Neural cell (in vitro differentiated cells): Measurements from ENCODE around the gene KCNIP3. TPM values are rescaled to one million over a fixed set of nuclear protein-coding genes. Genes with fewer than 3 reads are reported as not detected.
A peak's percentile ranks its signal among the peaks of the same experiment; 100 is the strongest.
"Not testable (repeated sequence)": the region's sequence is repeated elsewhere in the genome, so short reads cannot be mapped to it uniquely, and the experiment has no call there.

Experiments used
- H2AFZ ChIP-seq: fragments of 200-600, 300-800 bp; sonication (generic), shearing (Covaris generic); 2 replicates; pipeline ENCODE4 v1.6.0; 2014; ENCODE audit warnings: low read depth, mild to moderate bottlenecking, antibody characterized with exemption, low read length, moderate library complexity
- H3F3A ChIP-seq: fragments of 200-600 bp; shearing (Covaris generic); 2 replicates; pipeline ENCODE4 v1.6.1; 2016; ENCODE audit warnings: mild to moderate bottlenecking, moderate library complexity, mixed read lengths, antibody characterized with exemption, low read length; ENCODE audit not compliant: insufficient read depth, poor library complexity, severe bottlenecking
- H3K27ac ChIP-seq: fragments of 200-600, 300-800 bp; sonication (generic), shearing (Covaris generic); 2 replicates; pipeline ENCODE4 v1.5.1; 2014; ENCODE audit warnings: mild to moderate bottlenecking, low read length, moderate library complexity
- H3K27me3 ChIP-seq: fragments of 300-800, 200-600 bp; sonication (generic), shearing (Covaris generic); 2 replicates; pipeline ENCODE4 v1.6.0; 2014; ENCODE audit warnings: mild to moderate bottlenecking, low read depth, low read length, moderate library complexity; ENCODE audit not compliant: insufficient read depth
- H3K36me3 ChIP-seq: fragments of 300-800, 200-600 bp; sonication (generic), shearing (Covaris generic); 2 replicates; pipeline ENCODE4 v1.5.1; 2014; ENCODE audit warnings: mild to moderate bottlenecking, antibody characterized with exemption, low read length, moderate library complexity; ENCODE audit not compliant: insufficient read depth
- H3K4me2 ChIP-seq: fragments of 300-800, 200-600 bp; sonication (generic), shearing (Covaris generic); 2 replicates; pipeline ENCODE4 v1.6.0; 2014; ENCODE audit warnings: mild to moderate bottlenecking, low read length
- H3K4me3 ChIP-seq: fragments of 300-800, 200-600 bp; sonication (generic), shearing (Covaris generic); 2 replicates; pipeline ENCODE4 v1.5.1; 2014; ENCODE audit warnings: mild to moderate bottlenecking, low read length, moderate library complexity
- H3K79me2 ChIP-seq: fragments of 200-600 bp; shearing (Covaris generic); replicated peaks from 2 replicates; pipeline ENCODE4 v1.6.0; 2014; ENCODE audit warnings: mild to moderate bottlenecking, low read length, moderate library complexity; ENCODE audit not compliant: insufficient read depth
- H3K9ac ChIP-seq: fragments of 300-800, 200-600 bp; sonication (generic), shearing (Covaris generic); 2 replicates; pipeline ENCODE4 v1.6.1; 2016; ENCODE audit warnings: mild to moderate bottlenecking, low read length, mixed read lengths
- H3K9me2 ChIP-seq: fragments of 200-600 bp; shearing (Covaris generic); 2 replicates; pipeline ENCODE4 v1.6.1; 2016; ENCODE audit warnings: mild to moderate bottlenecking, low read length, mixed read lengths; ENCODE audit not compliant: insufficient read depth
- H3K9me3 ChIP-seq: fragments of 200-600, 300-800 bp; sonication (generic), shearing (Covaris generic); 2 replicates; pipeline ENCODE4 v1.6.1; 2016; ENCODE audit warnings: mild to moderate bottlenecking, mixed run types, low read length, moderate library complexity, mixed read lengths
- H4K20me1 ChIP-seq: fragments of 200-600 bp; shearing (Covaris generic); 2 replicates; pipeline ENCODE4 v1.6.1; 2016; ENCODE audit warnings: mild to moderate bottlenecking, mixed run types; ENCODE audit not compliant: insufficient read depth
- EP300 ChIP-seq: fragments of 450-650 bp; conservative IDR thresholded peaks from 2 replicates; pipeline ENCODE4 v1.6.1; 2014; ENCODE audit warnings: antibody characterized with exemption, mild to moderate bottlenecking, moderate library complexity; ENCODE audit not compliant: poor library complexity, severe bottlenecking
- EZH2 ChIP-seq: fragments of 200-600, 300-800 bp; shearing (Covaris generic), sonication (generic); IDR thresholded peaks from 2 replicates; pipeline ENCODE4 v1.6.1; 2014; ENCODE audit warnings: antibody characterized with exemption, low read length, borderline replicate concordance, mild to moderate bottlenecking; ENCODE audit not compliant: insufficient read depth, poor library complexity, severe bottlenecking
- MXI1 ChIP-seq: fragments of 450-650 bp; conservative IDR thresholded peaks from 2 replicates; pipeline ENCODE4 v1.6.1; 2014; ENCODE audit warnings: antibody characterized with exemption, mild to moderate bottlenecking; ENCODE audit not compliant: poor library complexity, severe bottlenecking
- POLR2AphosphoS5 ChIP-seq: IDR thresholded peaks from 2 replicates; pipeline ENCODE4 v1.6.1; 2012
- RAD21 ChIP-seq: fragments of 450-650 bp; conservative IDR thresholded peaks from 2 replicates; pipeline ENCODE4 v1.6.1; 2014; ENCODE audit warnings: antibody characterized with exemption, mild to moderate bottlenecking, moderate library complexity
- REST ChIP-seq: IDR thresholded peaks from 2 replicates; pipeline ENCODE4 v1.6.1; 2012; ENCODE audit warnings: borderline replicate concordance
- SMC3 ChIP-seq: fragments of 450-650 bp; conservative IDR thresholded peaks from 2 replicates; pipeline ENCODE4 v1.6.1; 2014; ENCODE audit warnings: antibody characterized with exemption, mild to moderate bottlenecking, moderate library complexity; ENCODE audit not compliant: poor library complexity
- TAF1 ChIP-seq: IDR thresholded peaks from 2 replicates; pipeline ENCODE4 v1.6.1; 2012; ENCODE audit warnings: low read depth
- polyA plus RNA-seq: library from polyadenylated mRNA; depleted of rRNA; stranded (reverse); fragments of >200 nt; gene quantifications from 2 replicates; pipeline ENCODE4 v1.2.3, GENCODE V29; 2014
- TF ChIP-seq, protein P1 (sequence below): fragments of 450-650 bp; IDR thresholded peaks from 2 replicates; pipeline ENCODE4 v1.5.1; 2014; ENCODE audit warnings: antibody characterized with exemption, mild to moderate bottlenecking, moderate library complexity; ENCODE audit not compliant: poor library complexity, severe bottlenecking

KCNIP3 gene
- polyA plus RNA-seq, 1 donor from 2014 or later, result not detected

DNA sequence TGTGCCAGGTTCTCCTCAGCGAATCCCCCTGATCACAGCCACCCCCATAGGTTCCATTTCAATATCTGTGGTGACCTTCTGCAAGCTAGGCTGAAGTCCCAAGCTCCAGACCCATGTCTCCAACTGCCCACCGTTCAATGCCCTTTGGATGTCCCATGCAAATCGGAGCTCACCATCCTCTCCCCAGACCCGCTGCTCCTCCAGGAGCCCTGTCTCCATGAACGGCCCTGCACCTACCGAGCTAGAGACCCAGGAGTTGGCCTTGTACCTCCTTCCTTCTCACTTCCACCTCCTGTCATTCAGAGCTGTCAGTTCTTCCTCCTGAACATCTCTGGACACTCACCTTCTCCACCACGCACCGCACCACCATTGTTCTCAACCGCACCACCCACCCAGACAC lies 104.3 kb downstream of the KCNIP3 start:
- Histone ChIP-seq H3K9ac (peak overlapping the region; percentile 95), H2AFZ (peak overlapping the region; percentile 90)

DNA sequence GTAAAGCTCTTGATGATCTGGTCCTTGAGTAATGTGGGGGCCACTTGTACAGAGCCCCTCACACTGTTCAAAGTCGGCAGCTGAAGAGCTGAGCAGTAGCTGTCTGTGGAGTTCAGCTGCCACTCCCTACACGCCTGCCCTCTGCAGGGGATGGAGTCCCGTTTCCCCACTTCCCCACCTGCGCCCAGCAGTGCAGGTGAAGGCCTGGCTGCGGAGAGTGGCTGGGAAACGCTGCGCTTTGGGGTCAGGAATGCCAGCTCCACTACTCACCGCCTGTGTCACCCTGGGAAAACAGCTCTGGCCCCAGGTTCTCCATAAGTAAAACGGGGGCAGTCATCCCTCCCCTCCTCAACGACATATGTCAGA lies 104.8 kb downstream of the KCNIP3 start:
- Histone ChIP-seq H2AFZ (peak overlapping the region; percentile 90), H3K9ac (peak overlapping the region; percentile 95), H3K4me3 (peak overlapping the region; percentile 99), H3K27ac (peak overlapping the region; percentile 85), H3K4me2 (peak overlapping the region; percentile 91)
- H4K20me1 ChIP-seq, H3K36me3 ChIP-seq, H3F3A ChIP-seq, H3K9me3 ChIP-seq, H3K79me2 ChIP-seq, H3K9me2 ChIP-seq, H3K27me3 ChIP-seq: not testable (repeated sequence)

More for the DNA sequence above, 104.3 kb downstream of the KCNIP3 start:
- no peak overlapping the region for H3K27ac ChIP-seq
- peak overlapping the region; percentile 91 for H3K4me2 ChIP-seq
- TF ChIP-seq TAF1 (no peak), POLR2AphosphoS5 (no peak)
- H3K27me3 ChIP-seq, result no peaks in the 10 kb centered on the region
- no peaks in the 10 kb centered on the region for H3K9me3 ChIP-seq
- no peaks in the 10 kb centered on the region for H3K9me2 ChIP-seq
- H3F3A ChIP-seq, result no peaks in the 10 kb centered on the region
- peak overlapping the region; percentile 99 for H3K4me3 ChIP-seq
- no peaks in the 10 kb centered on the region for H3K36me3 ChIP-seq
- H4K20me1 ChIP-seq, result no peaks in the 10 kb centered on the region
- H3K79me2 ChIP-seq, result peaks cover 9% of the 10 kb centered on the region

GRCh38 chr2:95402370-95403203 lies 105.4 kb downstream of the KCNIP3 start, which contains the start of gene FAHD2A:
FAHD2A (plus strand) TSS chr2:95402708; CDS start chr2:95405559, 2,851 bp downstream.
- Histone ChIP-seq H3K27me3 (no peaks in the 10 kb centered on the region), H3F3A (no peaks in the 10 kb centered on the region), H3K27ac (peak within 1 kb of the TSS; percentile 85), H3K9ac (peak within 1 kb of the TSS; percentile 95), H3K9me3 (no peaks in the 10 kb centered on the region), H3K4me3 (peak within 1 kb of the TSS; percentile 99), H3K4me2 (peak within 1 kb of the TSS; percentile 91), H2AFZ (peak within 1 kb of the TSS; percentile 90), H3K9me2 (no peaks in the 10 kb centered on the region), H4K20me1 (no peaks in the 10 kb centered on the region), H3K36me3 (no peaks in the 10 kb centered on the region), H3K79me2 (peaks cover 9% of the 10 kb centered on the region)
- TF ChIP-seq MXI1 (peak; percentile 69), TAF1 (peak; percentile 70), EP300 (peak; percentile 50), RAD21 (no peak), REST (no peak), EZH2 (no peak), SMC3 (peak; percentile 0), POLR2AphosphoS5 (peak; percentile 97)
- TF ChIP-seq, protein P1, sequence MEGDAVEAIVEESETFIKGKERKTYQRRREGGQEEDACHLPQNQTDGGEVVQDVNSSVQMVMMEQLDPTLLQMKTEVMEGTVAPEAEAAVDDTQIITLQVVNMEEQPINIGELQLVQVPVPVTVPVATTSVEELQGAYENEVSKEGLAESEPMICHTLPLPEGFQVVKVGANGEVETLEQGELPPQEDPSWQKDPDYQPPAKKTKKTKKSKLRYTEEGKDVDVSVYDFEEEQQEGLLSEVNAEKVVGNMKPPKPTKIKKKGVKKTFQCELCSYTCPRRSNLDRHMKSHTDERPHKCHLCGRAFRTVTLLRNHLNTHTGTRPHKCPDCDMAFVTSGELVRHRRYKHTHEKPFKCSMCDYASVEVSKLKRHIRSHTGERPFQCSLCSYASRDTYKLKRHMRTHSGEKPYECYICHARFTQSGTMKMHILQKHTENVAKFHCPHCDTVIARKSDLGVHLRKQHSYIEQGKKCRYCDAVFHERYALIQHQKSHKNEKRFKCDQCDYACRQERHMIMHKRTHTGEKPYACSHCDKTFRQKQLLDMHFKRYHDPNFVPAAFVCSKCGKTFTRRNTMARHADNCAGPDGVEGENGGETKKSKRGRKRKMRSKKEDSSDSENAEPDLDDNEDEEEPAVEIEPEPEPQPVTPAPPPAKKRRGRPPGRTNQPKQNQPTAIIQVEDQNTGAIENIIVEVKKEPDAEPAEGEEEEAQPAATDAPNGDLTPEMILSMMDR, result no peak
